Esophagus squamous epithelium (tissue), 4 donors: ENCODE data around the gene DYNLL1.

ENCODE experiments used
- POLR2A ChIP-seq, 4 donors: fragments of 450-650 bp; IDR thresholded peaks; one replicate each; pipeline ENCODE4 v1.6.1; 2017; ENCODE audit warnings: antibody characterized with exemption in 4 of 4, mild to moderate bottlenecking in 4 of 4, moderate library complexity in 3 of 4
- TF ChIP-seq, protein P1 (sequence below), 6 experiments: fragments of 450-650 bp in 4 of 6; fragments of 200-600 bp in 2 of 6; sonication (generic) in 2 of 6; IDR thresholded peaks; one replicate each; pipeline ENCODE4 v1.5.1; 2016 to 2019; ENCODE audit warnings: antibody characterized with exemption in 6 of 6, mild to moderate bottlenecking in 4 of 6, moderate library complexity in 4 of 6

DNA sequence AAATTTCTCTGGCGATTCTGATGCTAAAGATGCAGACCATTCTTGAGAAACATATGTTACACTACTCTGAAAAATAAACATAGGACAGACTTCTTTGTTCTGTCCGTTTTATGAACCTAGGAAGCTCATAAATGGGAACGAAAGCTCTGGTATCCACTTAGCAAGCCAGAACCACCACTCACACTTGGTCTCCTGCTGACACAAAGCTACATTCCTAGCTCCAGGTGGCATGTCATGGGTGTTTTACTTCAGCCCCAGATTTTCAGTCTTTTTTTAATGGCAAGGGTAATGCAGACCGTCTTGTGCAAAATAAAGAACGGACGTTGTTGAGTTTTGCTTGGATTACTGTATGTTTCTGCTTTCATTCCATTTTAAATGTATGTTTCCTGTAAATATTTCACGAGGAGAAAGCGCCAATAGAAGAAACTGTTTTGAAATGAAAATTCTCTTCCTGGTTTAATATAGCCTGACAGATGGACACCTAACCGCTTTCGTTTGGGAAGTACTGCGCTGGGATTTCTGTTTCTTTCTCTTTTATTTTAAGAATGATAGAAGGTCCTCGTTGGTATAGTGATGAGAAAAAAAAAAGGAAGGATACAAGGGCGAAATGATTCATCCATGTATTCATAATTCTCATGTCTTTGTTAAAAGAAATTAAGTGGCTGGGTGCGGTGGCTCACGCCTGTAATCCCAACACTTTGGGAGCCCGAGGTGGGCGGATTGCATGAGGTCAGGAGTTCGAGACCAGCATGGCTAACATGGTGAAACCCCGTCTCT is 33.9 kb downstream of the DYNLL1 start:
- TF ChIP-seq, protein P1, sequence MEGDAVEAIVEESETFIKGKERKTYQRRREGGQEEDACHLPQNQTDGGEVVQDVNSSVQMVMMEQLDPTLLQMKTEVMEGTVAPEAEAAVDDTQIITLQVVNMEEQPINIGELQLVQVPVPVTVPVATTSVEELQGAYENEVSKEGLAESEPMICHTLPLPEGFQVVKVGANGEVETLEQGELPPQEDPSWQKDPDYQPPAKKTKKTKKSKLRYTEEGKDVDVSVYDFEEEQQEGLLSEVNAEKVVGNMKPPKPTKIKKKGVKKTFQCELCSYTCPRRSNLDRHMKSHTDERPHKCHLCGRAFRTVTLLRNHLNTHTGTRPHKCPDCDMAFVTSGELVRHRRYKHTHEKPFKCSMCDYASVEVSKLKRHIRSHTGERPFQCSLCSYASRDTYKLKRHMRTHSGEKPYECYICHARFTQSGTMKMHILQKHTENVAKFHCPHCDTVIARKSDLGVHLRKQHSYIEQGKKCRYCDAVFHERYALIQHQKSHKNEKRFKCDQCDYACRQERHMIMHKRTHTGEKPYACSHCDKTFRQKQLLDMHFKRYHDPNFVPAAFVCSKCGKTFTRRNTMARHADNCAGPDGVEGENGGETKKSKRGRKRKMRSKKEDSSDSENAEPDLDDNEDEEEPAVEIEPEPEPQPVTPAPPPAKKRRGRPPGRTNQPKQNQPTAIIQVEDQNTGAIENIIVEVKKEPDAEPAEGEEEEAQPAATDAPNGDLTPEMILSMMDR (IDR thresholded peaks at IDR 0.05), result no peak
- TF ChIP-seq POLR2A (IDR thresholded peaks at IDR 0.05), result no peak
